ENCODE results near the gene MICALL2. TPM values are rescaled to one million over a fixed set of nuclear protein-coding genes. Genes with fewer than 3 reads are reported as not detected.

MICALL2 gene
- total RNA-seq, 1 donor from 2014 or later: 3.1 TPM

- Histone ChIP-seq H3K36me3 (ENCODE audit: control insufficient read depth in 3 of 3, insufficient read depth in 3 of 3, low read length in 3 of 3) (no peaks in the 10 kb centered on the region), H3K9me3 (ENCODE audit: control insufficient read depth in 3 of 3, low read length in 3 of 3) (no peaks in the 10 kb centered on the region), H3K27me3 (ENCODE audit: control insufficient read depth in 3 of 3, insufficient read depth in 3 of 3, low read length in 3 of 3) (peaks cover 51 to 66% (median 53%) of the 10 kb centered on the region in 3 donors)
Observed at GRCh38 chr7:1410992-1411391, 48.3 kb downstream of the MICALL2 start.

GRCh38 chr7:1409555-1409954 lies 49.7 kb downstream of the MICALL2 start:
- H3K4me3 ChIP-seq (ENCODE audit: low read length in 3 of 3): no peak overlapping the region
- peaks cover 3 to 5% (median 5%) of the 10 kb centered on the region in 3 donors for H3K4me1 ChIP-seq (ENCODE audit: control insufficient read depth in 3 of 3, insufficient read depth in 3 of 3, low read length in 3 of 3)
- no peak overlapping the region for H3K9ac ChIP-seq (ENCODE audit: low read depth in 1 of 3, low read length in 3 of 3)
- no peaks in the 10 kb centered on the region for H3K9me3 ChIP-seq (ENCODE audit: control insufficient read depth in 3 of 3, low read length in 3 of 3)
- no peak overlapping the region for H3K27ac ChIP-seq (ENCODE audit: low read depth, low read length)
- H3K36me3 ChIP-seq (ENCODE audit: control insufficient read depth in 3 of 3, insufficient read depth in 3 of 3, low read length in 3 of 3): no peaks in the 10 kb centered on the region
- H3K27me3 ChIP-seq (ENCODE audit: control insufficient read depth in 3 of 3, insufficient read depth in 3 of 3, low read length in 3 of 3): peaks cover 56 to 70% (median 57%) of the 10 kb centered on the region in 3 donors

More at GRCh38 chr7:1410992-1411391, 48.3 kb downstream of the MICALL2 start:
- Histone ChIP-seq H3K4me1 (ENCODE audit: control insufficient read depth in 3 of 3, insufficient read depth in 3 of 3, low read length in 3 of 3) (peaks cover 3 to 5% (median 5%) of the 10 kb centered on the region in 3 donors), H3K9ac (ENCODE audit: low read depth in 1 of 3, low read length in 3 of 3) (no peak overlapping the region), H3K27ac (ENCODE audit: low read depth, low read length) (no peak overlapping the region), H3K4me3 (ENCODE audit: low read length in 3 of 3) (no peak overlapping the region)

GRCh38 chr7:1408466-1408865 lies 50.8 kb downstream of the MICALL2 start:
- peaks cover 63 to 75% (median 66%) of the 10 kb centered on the region in 3 donors for H3K27me3 ChIP-seq (ENCODE audit: control insufficient read depth in 3 of 3, insufficient read depth in 3 of 3, low read length in 3 of 3)
- H3K27ac ChIP-seq (ENCODE audit: low read depth, low read length): no peak overlapping the region
- peaks cover 3 to 8% (median 5%) of the 10 kb centered on the region in 3 donors for H3K4me1 ChIP-seq (ENCODE audit: control insufficient read depth in 3 of 3, insufficient read depth in 3 of 3, low read length in 3 of 3)
- no peaks in the 10 kb centered on the region for H3K9me3 ChIP-seq (ENCODE audit: control insufficient read depth in 3 of 3, low read length in 3 of 3)
- no peak overlapping the region for H3K4me3 ChIP-seq (ENCODE audit: low read length in 3 of 3)
- H3K36me3 ChIP-seq (ENCODE audit: control insufficient read depth in 3 of 3, insufficient read depth in 3 of 3, low read length in 3 of 3): no peaks in the 10 kb centered on the region
- no peak overlapping the region for H3K9ac ChIP-seq (ENCODE audit: low read depth in 1 of 3, low read length in 3 of 3)

GRCh38 chr7:1407892-1408291 lies 51.4 kb downstream of the MICALL2 start:
- peaks cover 64 to 74% (median 66%) of the 10 kb centered on the region in 3 donors for H3K27me3 ChIP-seq (ENCODE audit: control insufficient read depth in 3 of 3, insufficient read depth in 3 of 3, low read length in 3 of 3)
- H3K9ac ChIP-seq (ENCODE audit: low read depth in 1 of 3, low read length in 3 of 3): no peak overlapping the region
- no peaks in the 10 kb centered on the region for H3K9me3 ChIP-seq (ENCODE audit: control insufficient read depth in 3 of 3, low read length in 3 of 3)
- no peaks in the 10 kb centered on the region for H3K36me3 ChIP-seq (ENCODE audit: control insufficient read depth in 3 of 3, insufficient read depth in 3 of 3, low read length in 3 of 3)
- peaks cover 3 to 8% (median 5%) of the 10 kb centered on the region in 3 donors for H3K4me1 ChIP-seq (ENCODE audit: control insufficient read depth in 3 of 3, insufficient read depth in 3 of 3, low read length in 3 of 3)
- H3K4me3 ChIP-seq (ENCODE audit: low read length in 3 of 3): no peak overlapping the region
- H3K27ac ChIP-seq (ENCODE audit: low read depth, low read length): no peak overlapping the region

GRCh38 chr7:1404898-1405548 lies 54.2 kb downstream of the MICALL2 start:
- no peak overlapping the region for H3K27ac ChIP-seq (ENCODE audit: low read depth, low read length)
- H3K4me1 ChIP-seq (ENCODE audit: control insufficient read depth in 3 of 3, insufficient read depth in 3 of 3, low read length in 3 of 3): peaks cover 0 to 3% (median 0%) of the 10 kb centered on the region in 3 donors
- peaks cover 3 to 9% (median 9%) of the 10 kb centered on the region in 3 donors for H3K9me3 ChIP-seq (ENCODE audit: control insufficient read depth in 3 of 3, low read length in 3 of 3)
- H3K9ac ChIP-seq (ENCODE audit: low read depth in 1 of 3, low read length in 3 of 3): no peak overlapping the region
- no peaks in the 10 kb centered on the region for H3K36me3 ChIP-seq (ENCODE audit: control insufficient read depth in 3 of 3, insufficient read depth in 3 of 3, low read length in 3 of 3)
- H3K27me3 ChIP-seq (ENCODE audit: control insufficient read depth in 3 of 3, insufficient read depth in 3 of 3, low read length in 3 of 3): peaks cover 74 to 80% (median 77%) of the 10 kb centered on the region in 3 donors
- no peak overlapping the region for H3K4me3 ChIP-seq (ENCODE audit: low read length in 3 of 3)

- Histone ChIP-seq H3K27me3 (ENCODE audit: control insufficient read depth in 3 of 3, insufficient read depth in 3 of 3, low read length in 3 of 3) (peaks cover 76 to 77% (median 76%) of the 10 kb centered on the region in 3 donors), H3K4me3 (ENCODE audit: low read length in 3 of 3) (no peak overlapping the region), H3K9me3 (ENCODE audit: control insufficient read depth in 3 of 3, low read length in 3 of 3) (peaks cover 3 to 9% (median 9%) of the 10 kb centered on the region in 3 donors), H3K36me3 (ENCODE audit: control insufficient read depth in 3 of 3, insufficient read depth in 3 of 3, low read length in 3 of 3) (no peaks in the 10 kb centered on the region), H3K9ac (ENCODE audit: low read depth in 1 of 3, low read length in 3 of 3) (no peak overlapping the region), H3K27ac (ENCODE audit: low read depth, low read length) (no peak overlapping the region), H3K4me1 (ENCODE audit: control insufficient read depth in 3 of 3, insufficient read depth in 3 of 3, low read length in 3 of 3) (peaks cover 0 to 3% (median 0%) of the 10 kb centered on the region in 3 donors)
Observed at GRCh38 chr7:1404460-1404809, 54.8 kb downstream of the MICALL2 start.

- Histone ChIP-seq H3K27ac (ENCODE audit: low read depth, low read length) (no peak overlapping the region), H3K9me3 (ENCODE audit: control insufficient read depth in 3 of 3, low read length in 3 of 3) (peaks cover 3 to 9% (median 9%) of the 10 kb centered on the region in 3 donors), H3K4me3 (ENCODE audit: low read length in 3 of 3) (no peak overlapping the region), H3K9ac (ENCODE audit: low read depth in 1 of 3, low read length in 3 of 3) (no peak overlapping the region), H3K36me3 (ENCODE audit: control insufficient read depth in 3 of 3, insufficient read depth in 3 of 3, low read length in 3 of 3) (no peaks in the 10 kb centered on the region), H3K27me3 (ENCODE audit: control insufficient read depth in 3 of 3, insufficient read depth in 3 of 3, low read length in 3 of 3) (peaks cover 71 to 76% (median 76%) of the 10 kb centered on the region in 3 donors), H3K4me1 (ENCODE audit: control insufficient read depth in 3 of 3, insufficient read depth in 3 of 3, low read length in 3 of 3) (peaks cover 0 to 3% (median 0%) of the 10 kb centered on the region in 3 donors)
Observed at GRCh38 chr7:1403638-1404459, 55.4 kb downstream of the MICALL2 start.

- Histone ChIP-seq H3K4me1 (ENCODE audit: control insufficient read depth in 3 of 3, insufficient read depth in 3 of 3, low read length in 3 of 3) (peaks cover 0 to 3% (median 0%) of the 10 kb centered on the region in 3 donors), H3K9me3 (ENCODE audit: control insufficient read depth in 3 of 3, low read length in 3 of 3) (peaks cover 3 to 9% (median 9%) of the 10 kb centered on the region in 3 donors), H3K4me3 (ENCODE audit: low read length in 3 of 3) (no peak overlapping the region), H3K36me3 (ENCODE audit: control insufficient read depth in 3 of 3, insufficient read depth in 3 of 3, low read length in 3 of 3) (no peaks in the 10 kb centered on the region), H3K27ac (ENCODE audit: low read depth, low read length) (no peak overlapping the region), H3K27me3 (ENCODE audit: control insufficient read depth in 3 of 3, insufficient read depth in 3 of 3, low read length in 3 of 3) (peaks cover 62 to 73% (median 69%) of the 10 kb centered on the region in 3 donors), H3K9ac (ENCODE audit: low read depth in 1 of 3, low read length in 3 of 3) (no peak overlapping the region)
Observed at GRCh38 chr7:1402791-1403637, 56.3 kb downstream of the MICALL2 start.

GRCh38 chr7:1402110-1402790 lies 57.0 kb downstream of the MICALL2 start:
- H3K9me3 ChIP-seq (ENCODE audit: control insufficient read depth in 3 of 3, low read length in 3 of 3): peaks cover 3 to 13% (median 9%) of the 10 kb centered on the region in 3 donors
- no peak overlapping the region for H3K9ac ChIP-seq (ENCODE audit: low read depth in 1 of 3, low read length in 3 of 3)
- no peak overlapping the region for H3K4me3 ChIP-seq (ENCODE audit: low read length in 3 of 3)
- H3K4me1 ChIP-seq (ENCODE audit: control insufficient read depth in 3 of 3, insufficient read depth in 3 of 3, low read length in 3 of 3): peaks cover 0 to 3% (median 0%) of the 10 kb centered on the region in 3 donors
- no peaks in the 10 kb centered on the region for H3K36me3 ChIP-seq (ENCODE audit: control insufficient read depth in 3 of 3, insufficient read depth in 3 of 3, low read length in 3 of 3)
- H3K27me3 ChIP-seq (ENCODE audit: control insufficient read depth in 3 of 3, insufficient read depth in 3 of 3, low read length in 3 of 3): peaks cover 55 to 69% (median 64%) of the 10 kb centered on the region in 3 donors
- no peak overlapping the region for H3K27ac ChIP-seq (ENCODE audit: low read depth, low read length)

All from skeletal muscle tissue (tissue), 4 donors.